ENCODE data around the gene DNASE1L2.

- TF ChIP-seq POLR2AphosphoS5 (IDR thresholded peaks at IDR 0.05; ENCODE audit: insufficient read depth, low read depth, low read length) (no peak), EZH2 (IDR thresholded peaks at IDR 0.05; ENCODE audit: borderline replicate concordance, low read depth, low read length, severe bottlenecking) (no peak), POLR2A (IDR thresholded peaks at IDR 0.05; ENCODE audit: low read depth, low read length) (no peak), CTCF (IDR thresholded peaks at IDR 0.05; ENCODE audit: extremely low read depth in 1 of 2, insufficient read depth in 1 of 2, low read depth in 1 of 2, low read length in 2 of 2) (no peak), JUN (IDR thresholded peaks at IDR 0.05; ENCODE audit: borderline replicate concordance, insufficient read depth, insufficient read length, low read depth) (no peak), MAX (IDR thresholded peaks at IDR 0.05; ENCODE audit: insufficient read depth, insufficient read length) (no peak), MYC (IDR thresholded peaks at IDR 0.05; ENCODE audit: low read depth, low read length) (no peak)
Measured at GRCh38 chr16:2244926-2245795, 8.9 kb downstream of the DNASE1L2 start.
